PC-3 (cell line): ENCODE data around the gene FBRS. TPM values are rescaled to one million over a fixed set of nuclear protein-coding genes. Genes with fewer than 3 reads are reported as not detected.

Source experiments
- ATAC-seq: fragments of 200-7000 bp; cut with Tn5 transposase; 2 replicates; pipeline ENCODE4 v1.9.1; 2020; ENCODE audit warnings: mild to moderate bottlenecking, moderate library complexity
- BruUV-seq: library from RNA; stranded (reverse); fragments of 400-500 nt; replicated peaks from 2 replicates; lab custom pipeline; 2021; lab: Mats Ljungman, UMichigan
- CTCF ChIA-PET: fragments of 300-600 bp; sonication (Branson Sonifier 250); formaldehyde crosslinking; loops from one replicate; lab custom pipeline; 2022; ENCODE audit warnings: antibody characterized with exemption; lab: Charles Lee
- POLR2A ChIA-PET: fragments of 300-600 bp; sonication (Branson Sonifier 250); formaldehyde crosslinking; loops from one replicate; lab custom pipeline; 2022; ENCODE audit warnings: antibody characterized with exemption; ENCODE audit not compliant: unreplicated experiment; lab: Charles Lee
- DNase-seq: peaks from one replicate; pipeline ENCODE4 v3.0.0-alpha.2; 2015
- H2AFZ ChIP-seq: fragments of 300-600 bp; sonication (generic); 2 replicates; pipeline ENCODE4 v1.6.0; 2016; ENCODE audit warnings: antibody characterized with exemption, low read length
- H3F3A ChIP-seq: fragments of 300-600 bp; sonication (generic); one replicate; pipeline ENCODE4 v1.6.0; 2017; ENCODE audit warnings: antibody characterized with exemption, low read length, control low read depth, mild to moderate bottlenecking; ENCODE audit not compliant: unreplicated experiment
- H3K27ac ChIP-seq: fragments of 300-600 bp; sonication (generic); 2 replicates; pipeline ENCODE4 v1.5.1; 2016; ENCODE audit warnings: mild to moderate bottlenecking, low read length
- H3K27me3 ChIP-seq: fragments of 300-600 bp; sonication (generic); 2 replicates; pipeline ENCODE4 v1.6.1; 2016; ENCODE audit warnings: low read length, mixed read lengths
- H3K36me3 ChIP-seq: fragments of 300-600 bp; sonication (generic); 2 replicates; pipeline ENCODE4 v1.6.1; 2016; ENCODE audit warnings: low read depth, mixed run types, low read length, mixed read lengths
- H3K4me1 ChIP-seq: fragments of 300-600 bp; sonication (generic); 2 replicates; pipeline ENCODE4 v1.5.1; 2016; ENCODE audit warnings: low read length; ENCODE audit not compliant: insufficient read depth
- H3K4me2 ChIP-seq: fragments of 300-600 bp; sonication (generic); 2 replicates; pipeline ENCODE4 v1.6.0; 2016; ENCODE audit warnings: low read length
- H3K4me3 ChIP-seq: fragments of 300-600 bp; sonication (generic); 2 replicates; pipeline ENCODE4 v1.5.1; 2016; ENCODE audit warnings: mild to moderate bottlenecking, low read length, mixed read lengths
- H3K79me2 ChIP-seq: fragments of 300-600 bp; sonication (generic); 2 replicates; pipeline ENCODE4 v1.6.1; 2017; ENCODE audit warnings: low read length, mixed read lengths
- H3K9ac ChIP-seq: fragments of 300-600 bp; sonication (generic); 2 replicates; pipeline ENCODE4 v1.6.0; 2016; ENCODE audit warnings: mild to moderate bottlenecking, low read length
- H3K9me2 ChIP-seq: fragments of 300-600 bp; sonication (generic); replicated peaks from 2 replicates; pipeline ENCODE4 v1.6.1; 2016; ENCODE audit warnings: mixed run types, low read length, mixed read lengths
- H3K9me3 ChIP-seq: fragments of 300-600 bp; sonication (generic); 2 replicates; pipeline ENCODE4 v1.6.1; 2016; ENCODE audit warnings: low read length, mixed read lengths
- H4K20me1 ChIP-seq: fragments of 300-600 bp; sonication (generic); 2 replicates; pipeline ENCODE4 v1.6.1; 2016; ENCODE audit warnings: low read length, mixed read lengths
- CTCF ChIP-seq: fragments of 300-600 bp; sonication (generic); conservative IDR thresholded peaks from 2 replicates; pipeline ENCODE4 v1.5.1; 2017; ENCODE audit warnings: antibody characterized with exemption, low read depth, mild to moderate bottlenecking, low read length
- EZH2 ChIP-seq: fragments of 300-600 bp; sonication (generic); IDR thresholded peaks from one replicate; pipeline ENCODE4 v1.6.1; 2017; ENCODE audit warnings: antibody characterized with exemption, mild to moderate bottlenecking, low read length; ENCODE audit not compliant: unreplicated experiment
- EZH2phosphoT487 ChIP-seq: fragments of 300-600 bp; sonication (generic); IDR thresholded peaks from 2 replicates; pipeline ENCODE4 v1.6.1; 2018; ENCODE audit warnings: mild to moderate bottlenecking, antibody characterized with exemption, low read length, borderline replicate concordance
- intact Hi-C: fragments of 100-400 bp; cut with micrococcal nuclease; formaldehyde crosslinking; loops from 2 replicates; pipeline ENCODE4 v1.9.0; 2023
- total RNA-seq: library from RNA; depleted of rRNA; stranded (reverse); fragments of >200 nt; gene quantifications from 2 replicates; pipeline ENCODE4 v1.2.3, GENCODE V29; 2014

Gene FBRS
- total RNA-seq, 1 experiment from 2014 or later: 22.2 TPM

- TF ChIP-seq EZH2 (no peak), EZH2phosphoT487 (no peak), CTCF (no peak)
- Histone ChIP-seq H4K20me1 (no peaks in the 10 kb centered on the region), H3K36me3 (peaks cover 4% of the 10 kb centered on the region; the same call in 1 of the 2 replicates), H3K4me1 (no peaks in the 10 kb centered on the region), H3K9ac (no peak overlapping the region), H3K27ac (no peak overlapping the region), H3K4me3 (no peak overlapping the region), H3K4me2 (no peak overlapping the region), H3K79me2 (no peaks in the 10 kb centered on the region), H3K9me2 (no peaks in the 10 kb centered on the region), H3F3A (no peaks in the 10 kb centered on the region), H3K27me3 (no peaks in the 10 kb centered on the region), H3K9me3 (no peaks in the 10 kb centered on the region), H2AFZ (no peak overlapping the region)
- intact Hi-C loops: no loop called here
- ATAC-seq (no peak), DNase-seq (no peak)
- CTCF ChIA-PET: no interaction called here
- TSS peak; percentile 47 for BruUV-seq
- POLR2A ChIA-PET: no interaction called here
Measured at GRCh38 chr16:30669903-30670824, 11.9 kb downstream of the FBRS start.

- ChIA-PET POLR2A (no interaction called here), CTCF (no interaction called here)
- ATAC-seq: no peak
- intact Hi-C loops: no loop called here
- no peaks in the 10 kb centered on the region for H3K9me3 ChIP-seq
- no peaks in the 10 kb centered on the region for H3K9me2 ChIP-seq
- H3K4me3 ChIP-seq: no peak overlapping the region
- H2AFZ ChIP-seq: no peak overlapping the region
- H3K27ac ChIP-seq: no peak overlapping the region
- no peaks in the 10 kb centered on the region for H3K36me3 ChIP-seq
- no peaks in the 10 kb centered on the region for H3K4me1 ChIP-seq
- no peaks in the 10 kb centered on the region for H3K27me3 ChIP-seq
- H3K79me2 ChIP-seq: no peaks in the 10 kb centered on the region
- TF ChIP-seq EZH2phosphoT487 (no peak), CTCF (no peak), EZH2 (no peak)
- H3K4me2 ChIP-seq: no peak overlapping the region
- H3F3A ChIP-seq: no peaks in the 10 kb centered on the region
- no peak overlapping the region for H3K9ac ChIP-seq
- DNase-seq: no peak
- no TSS peak for BruUV-seq
- H4K20me1 ChIP-seq: no peaks in the 10 kb centered on the region
Measured at GRCh38 chr16:30675143-30675542, 16.9 kb downstream of the FBRS start.
